SK-N-SH treated with all-trans-retinoic acid at 6 μM for 48 hours (cell line): Measurements from ENCODE around the gene RABGAP1L.

Experiments used
- ARNTL ChIP-seq: fragments of 450-650 bp; formaldehyde crosslinking; IDR thresholded peaks from 2 replicates; pipeline ENCODE4 v1.5.0; 2020; ENCODE audit warnings: low read depth, mild to moderate bottlenecking, moderate library complexity, borderline replicate concordance
- CSDC2 ChIP-seq: fragments of 250-450 bp; sonication (Bioruptor Pico); IDR thresholded peaks from 2 replicates; pipeline ENCODE4 v1.5.0; 2020; ENCODE audit warnings: mild to moderate bottlenecking, moderate library complexity
- GLIS3 ChIP-seq: fragments of 250-450 bp; sonication (Bioruptor Pico); IDR thresholded peaks from 2 replicates; pipeline ENCODE4 v1.5.0; 2020; ENCODE audit warnings: mild to moderate bottlenecking, moderate library complexity
- OSR1 ChIP-seq: fragments of 250-450 bp; sonication (Bioruptor Pico); IDR thresholded peaks from 2 replicates; pipeline ENCODE4 v1.8.0; 2022; ENCODE audit warnings: moderate library complexity, mild to moderate bottlenecking, inconsistent platforms
- PPARA ChIP-seq: fragments of 250-450 bp; sonication (Bioruptor Pico); IDR thresholded peaks from 2 replicates; pipeline ENCODE4 v1.5.0; 2020; ENCODE audit warnings: mild to moderate bottlenecking, borderline replicate concordance
- RARB ChIP-seq: fragments of 250-450 bp; sonication (Bioruptor Pico); IDR thresholded peaks from 2 replicates; pipeline ENCODE4 v1.8.0; 2021; ENCODE audit warnings: mild to moderate bottlenecking, moderate library complexity
- TOX ChIP-seq: fragments of 250-450 bp; sonication (Bioruptor Pico); IDR thresholded peaks from 2 replicates; pipeline ENCODE4 v1.8.0; 2021; ENCODE audit warnings: mild to moderate bottlenecking, moderate library complexity, borderline replicate concordance
- ZC3H10 ChIP-seq: fragments of 250-450 bp; sonication (Bioruptor Pico); IDR thresholded peaks from 2 replicates; pipeline ENCODE4 v1.5.1; 2021; ENCODE audit warnings: mild to moderate bottlenecking, moderate library complexity
- ZFP30 ChIP-seq: fragments of 450-650 bp; formaldehyde crosslinking; IDR thresholded peaks from 2 replicates; pipeline ENCODE4 v1.5.0; 2022; ENCODE audit warnings: mild to moderate bottlenecking, moderate library complexity
- ZNF565 ChIP-seq: fragments of 450-650 bp; formaldehyde crosslinking; conservative IDR thresholded peaks from 2 replicates; pipeline ENCODE4 v1.5.0; 2020; ENCODE audit warnings: low read depth, mild to moderate bottlenecking, moderate library complexity
- TF ChIP-seq, protein P1 (sequence below): fragments of 250-450 bp; sonication (Bioruptor Pico); IDR thresholded peaks from 2 replicates; pipeline ENCODE4 v1.8.0; 2020; ENCODE audit warnings: mild to moderate bottlenecking, moderate library complexity, borderline replicate concordance
- TF ChIP-seq, protein P2 (sequence below): fragments of 250-450 bp; sonication (Bioruptor Pico); IDR thresholded peaks from 2 replicates; pipeline ENCODE4 v1.8.0; 2021; ENCODE audit warnings: low read depth, mild to moderate bottlenecking, moderate library complexity, borderline replicate concordance

DNA sequence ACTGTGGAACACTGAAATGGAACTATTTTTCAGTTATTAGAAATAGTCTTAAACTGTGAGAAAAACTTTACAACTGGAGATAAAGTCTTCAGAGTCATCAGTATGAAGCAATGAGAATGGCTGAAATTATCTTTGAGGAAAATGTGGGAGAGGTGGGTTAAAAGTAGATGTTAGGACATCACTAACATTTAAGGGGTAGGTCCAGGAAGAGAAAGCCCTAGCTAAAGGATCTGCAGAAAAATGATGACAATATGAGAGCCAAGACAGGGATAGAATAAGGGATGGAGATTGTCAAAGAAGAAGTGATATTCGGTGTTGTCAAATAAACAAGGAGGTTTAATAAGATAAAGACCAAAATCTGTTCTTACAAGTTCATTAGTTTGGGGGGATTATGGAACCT, 165.2 kb downstream of the RABGAP1L start:
- TF ChIP-seq GLIS3 (CRISPR knock-in tag) (no peak), PPARA (no peak), RARB (CRISPR knock-in tag) (no peak), OSR1 (CRISPR knock-in tag) (no peak), ZFP30 (CRISPR knock-in tag) (no peak), ARNTL (no peak), ZNF565 (CRISPR knock-in tag) (no peak), TOX (no peak), ZC3H10 (no peak), CSDC2 (CRISPR knock-in tag) (no peak)
- TF ChIP-seq, protein P1, sequence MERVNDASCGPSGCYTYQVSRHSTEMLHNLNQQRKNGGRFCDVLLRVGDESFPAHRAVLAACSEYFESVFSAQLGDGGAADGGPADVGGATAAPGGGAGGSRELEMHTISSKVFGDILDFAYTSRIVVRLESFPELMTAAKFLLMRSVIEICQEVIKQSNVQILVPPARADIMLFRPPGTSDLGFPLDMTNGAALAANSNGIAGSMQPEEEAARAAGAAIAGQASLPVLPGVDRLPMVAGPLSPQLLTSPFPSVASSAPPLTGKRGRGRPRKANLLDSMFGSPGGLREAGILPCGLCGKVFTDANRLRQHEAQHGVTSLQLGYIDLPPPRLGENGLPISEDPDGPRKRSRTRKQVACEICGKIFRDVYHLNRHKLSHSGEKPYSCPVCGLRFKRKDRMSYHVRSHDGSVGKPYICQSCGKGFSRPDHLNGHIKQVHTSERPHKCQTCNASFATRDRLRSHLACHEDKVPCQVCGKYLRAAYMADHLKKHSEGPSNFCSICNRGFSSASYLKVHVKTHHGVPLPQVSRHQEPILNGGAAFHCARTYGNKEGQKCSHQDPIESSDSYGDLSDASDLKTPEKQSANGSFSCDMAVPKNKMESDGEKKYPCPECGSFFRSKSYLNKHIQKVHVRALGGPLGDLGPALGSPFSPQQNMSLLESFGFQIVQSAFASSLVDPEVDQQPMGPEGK = no peak
- TF ChIP-seq, protein P2, sequence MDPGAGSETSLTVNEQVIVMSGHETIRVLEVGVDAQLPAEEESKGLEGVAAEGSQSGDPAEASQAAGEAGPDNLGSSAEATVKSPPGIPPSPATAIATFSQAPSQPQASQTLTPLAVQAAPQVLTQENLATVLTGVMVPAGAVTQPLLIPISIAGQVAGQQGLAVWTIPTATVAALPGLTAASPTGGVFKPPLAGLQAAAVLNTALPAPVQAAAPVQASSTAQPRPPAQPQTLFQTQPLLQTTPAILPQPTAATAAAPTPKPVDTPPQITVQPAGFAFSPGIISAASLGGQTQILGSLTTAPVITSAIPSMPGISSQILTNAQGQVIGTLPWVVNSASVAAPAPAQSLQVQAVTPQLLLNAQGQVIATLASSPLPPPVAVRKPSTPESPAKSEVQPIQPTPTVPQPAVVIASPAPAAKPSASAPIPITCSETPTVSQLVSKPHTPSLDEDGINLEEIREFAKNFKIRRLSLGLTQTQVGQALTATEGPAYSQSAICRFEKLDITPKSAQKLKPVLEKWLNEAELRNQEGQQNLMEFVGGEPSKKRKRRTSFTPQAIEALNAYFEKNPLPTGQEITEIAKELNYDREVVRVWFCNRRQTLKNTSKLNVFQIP = no peak
